Subcutaneous adipose tissue (tissue), 4 donors: ENCODE measurements around the gene SSR4. TPM values are rescaled to one million over a fixed set of nuclear protein-coding genes. Genes with fewer than 3 reads are reported as not detected.

Experiments
- CTCF ChIP-seq: fragments of 450-650 bp; IDR thresholded peaks from one replicate; pipeline ENCODE4 v1.5.1; 2016; ENCODE audit warnings: low read depth, mild to moderate bottlenecking, control low read depth, antibody characterized with exemption, moderate library complexity
- total RNA-seq, 4 donors: library from RNA; depleted of rRNA; stranded (reverse); fragments of >200 nt; gene quantifications; one replicate each; pipeline ENCODE4 v1.1.0, GENCODE V29; 2016

Gene SSR4
- total RNA-seq, 4 donors from 2014 or later = 75.4 to 172 (median 140) TPM

DNA sequence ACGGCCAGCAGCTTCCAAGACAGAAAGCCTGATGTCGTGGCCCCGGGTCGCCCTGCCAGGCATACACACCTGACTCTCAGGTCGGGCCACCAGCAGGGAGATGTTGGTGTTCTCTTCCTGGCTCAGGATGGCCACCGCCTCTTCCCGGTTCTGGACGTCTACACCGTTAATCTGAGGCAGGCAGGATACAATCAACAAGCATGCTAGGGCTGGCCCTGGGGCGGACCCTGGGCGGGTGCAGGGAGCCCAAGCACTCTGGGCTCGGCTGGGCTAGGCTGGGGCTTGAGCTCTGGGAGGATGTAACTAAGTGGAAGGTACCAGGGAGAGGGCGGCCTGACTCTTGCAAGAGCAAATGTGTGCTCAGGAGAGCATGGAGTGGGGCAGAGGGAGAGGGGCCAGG is 11.0 kb downstream of the SSR4 start:
- TF ChIP-seq CTCF = no peak

DNA sequence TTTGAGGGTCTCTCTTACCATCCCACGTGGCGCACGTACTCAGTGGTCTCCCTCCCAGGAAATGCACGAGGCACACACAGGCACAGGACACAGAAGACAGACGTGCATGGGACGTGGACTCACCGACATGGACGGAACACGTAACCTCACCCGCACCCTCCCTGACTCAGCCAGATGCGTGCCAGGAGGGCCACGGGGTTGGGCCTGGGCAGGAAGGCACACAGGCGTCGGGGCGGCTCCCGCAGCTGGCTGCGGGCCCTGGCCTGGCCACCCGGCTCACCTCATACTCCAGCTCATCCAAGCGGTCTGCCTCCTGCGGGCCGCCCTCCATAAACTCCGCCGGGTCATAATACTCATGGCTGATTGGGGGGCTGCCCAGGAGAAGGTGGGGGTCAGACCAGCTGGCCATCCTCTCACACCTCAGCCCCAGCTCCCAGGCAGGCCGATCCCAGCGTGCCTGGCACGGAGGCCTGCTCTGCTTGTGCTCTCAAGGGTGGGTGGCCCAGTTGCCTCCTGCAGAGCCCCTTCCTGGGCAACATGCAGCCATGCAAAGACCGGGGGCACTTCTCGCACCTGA is 12.6 kb downstream of the SSR4 start:
- TF ChIP-seq CTCF = no peak

DNA sequence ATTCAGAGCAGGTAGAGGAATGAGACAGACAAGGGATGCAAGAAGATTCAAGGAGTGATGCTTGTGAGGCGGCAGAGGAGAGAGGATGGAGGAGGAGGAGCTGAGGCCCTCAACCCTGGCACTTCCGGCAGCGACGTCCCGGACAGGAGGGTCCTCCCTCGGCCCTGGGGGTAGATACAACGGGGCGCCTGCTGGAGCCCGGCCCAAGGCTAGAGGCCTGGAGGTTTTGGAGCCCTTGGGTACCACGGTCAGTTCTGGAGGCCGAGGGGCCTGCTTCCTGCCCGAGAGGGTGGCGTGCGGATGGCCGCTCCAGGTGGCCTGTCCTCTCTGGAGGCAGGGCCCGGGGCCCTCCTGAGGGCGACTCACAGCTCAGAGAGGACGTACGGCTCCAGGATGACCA is 13.5 kb downstream of the SSR4 start:
- TF ChIP-seq CTCF = no peak

DNA sequence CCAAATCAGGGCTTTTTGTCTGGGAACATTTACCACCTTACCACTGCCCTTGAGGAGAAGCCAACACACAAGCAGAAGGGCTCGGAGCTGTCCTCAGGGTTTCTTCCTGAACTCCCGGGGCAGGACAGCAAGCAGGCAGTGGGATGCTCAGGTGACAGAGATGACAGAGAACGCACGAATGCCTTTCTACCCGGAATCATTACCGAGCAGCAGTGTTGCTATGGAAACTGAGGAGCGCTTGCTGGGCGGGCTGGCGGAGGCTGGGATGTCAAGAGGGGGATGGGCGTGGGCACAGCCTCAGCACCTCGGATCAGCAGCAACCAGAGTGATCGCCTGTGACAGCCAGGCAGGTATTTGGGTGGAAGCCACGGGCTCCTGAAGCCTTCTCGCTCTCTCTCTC is 17.8 kb downstream of the SSR4 start:
- no peak for TF ChIP-seq CTCF

GRCh38 chrX:153813161-153813560 is 18.7 kb downstream of the SSR4 start:
- no peak for TF ChIP-seq CTCF

DNA sequence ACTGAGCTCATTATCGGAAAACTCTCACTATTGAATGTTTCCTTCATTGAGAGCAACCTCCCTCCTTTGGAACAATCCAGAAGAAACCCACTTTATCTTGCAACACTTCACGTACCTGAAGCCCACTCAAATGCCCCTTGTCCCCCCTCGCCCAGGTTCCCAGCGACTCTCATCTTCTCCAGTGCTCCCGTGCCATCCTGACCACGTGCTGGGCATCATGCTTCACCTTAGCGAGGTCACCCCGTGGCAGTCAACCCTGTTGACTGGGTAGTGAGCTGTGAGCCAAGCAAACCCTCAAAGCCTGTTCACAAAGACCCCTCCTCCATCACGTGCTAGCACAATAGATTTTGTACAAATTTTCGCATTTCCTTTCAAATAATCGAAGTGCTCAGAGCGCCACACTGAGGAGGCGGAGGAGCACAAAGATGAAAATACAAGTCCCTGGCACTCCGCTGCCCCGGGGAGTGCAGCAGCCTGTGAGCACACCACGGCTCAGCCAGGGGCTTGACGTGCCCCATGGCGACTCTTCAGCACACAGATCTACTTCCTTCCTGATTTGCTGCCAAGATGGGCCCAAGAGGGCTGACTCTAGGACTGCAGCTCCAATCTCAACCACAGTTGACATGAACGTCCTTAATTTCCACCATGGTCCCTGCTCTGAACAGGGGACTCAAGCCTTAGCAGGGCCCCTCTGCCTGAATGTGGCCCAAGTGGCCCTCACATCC is 20.3 kb downstream of the SSR4 start:
- TF ChIP-seq CTCF = no peak

DNA sequence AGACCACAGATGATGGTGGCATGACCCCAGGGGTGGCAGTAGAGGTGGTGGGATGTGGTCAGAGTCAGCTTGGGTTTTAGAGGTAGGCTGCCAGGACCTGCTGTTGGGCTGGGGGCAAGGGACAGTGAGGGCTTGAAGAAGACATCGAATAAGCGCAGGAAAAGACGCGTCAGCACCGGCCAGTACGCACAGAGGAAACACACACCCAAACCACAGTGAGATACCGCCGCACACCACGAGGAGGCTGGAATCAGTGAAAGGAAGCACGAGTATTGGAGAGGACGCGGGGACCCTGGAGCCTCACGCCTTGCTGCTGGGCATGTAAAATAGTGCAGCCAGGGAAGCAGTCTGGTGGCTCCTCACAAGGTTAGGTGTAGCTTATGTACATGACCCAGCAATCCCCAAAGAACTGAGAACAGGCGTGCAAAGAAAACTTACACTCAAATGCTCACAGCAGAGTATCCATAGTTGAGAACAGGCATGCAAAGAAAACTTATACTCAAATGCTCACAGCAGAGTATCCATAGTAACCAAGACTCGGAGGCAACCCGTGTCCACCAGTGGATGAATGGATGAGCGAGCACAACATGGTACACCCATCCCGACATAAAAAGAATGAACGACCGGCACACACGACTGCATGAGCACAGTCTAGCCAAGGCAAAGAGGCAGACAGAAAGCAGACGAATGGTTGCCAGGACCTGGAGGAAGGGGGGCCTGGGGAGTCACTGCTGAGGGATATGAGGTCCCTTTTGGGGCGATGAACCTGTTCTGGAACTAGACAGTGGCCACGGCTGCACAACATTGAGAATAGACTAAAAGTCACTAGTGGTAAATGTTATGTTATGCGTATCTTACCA is 22.6 kb downstream of the SSR4 start:
- no peak for TF ChIP-seq CTCF
